SK-N-MC (cell line): ENCODE data around the gene CLPSL1.

Experiments
- DNase-seq: peaks from one replicate; pipeline ENCODE4 v3.0.0-alpha.2; 2011; ENCODE audit warnings: low read depth, low spot score
- H3K27ac ChIP-seq: fragments of 200-600 bp; sonication (generic); 2 replicates; pipeline ENCODE4 v1.5.1; 2016; ENCODE audit warnings: mixed run types
- H3K36me3 ChIP-seq: fragments of 200-600 bp; sonication (generic); 2 replicates; pipeline ENCODE4 v1.6.1; 2017; ENCODE audit warnings: antibody characterized with exemption, low read length, mixed read lengths; ENCODE audit not compliant: insufficient read depth
- H3K4me3 ChIP-seq: fragments of 200-600 bp; sonication (generic); 2 replicates; pipeline ENCODE4 v1.5.1; 2016
- H3K9ac ChIP-seq: fragments of 200-600 bp; sonication (generic); 2 replicates; pipeline ENCODE4 v1.8.0; 2017; ENCODE audit warnings: mixed run types, mixed read lengths; ENCODE audit not compliant: insufficient read length
- H3K9me3 ChIP-seq: fragments of 200-600 bp; sonication (generic); 2 replicates; pipeline ENCODE4 v1.6.1; 2017; ENCODE audit warnings: low read depth, mild to moderate bottlenecking, antibody characterized with exemption, low read length, moderate library complexity, mixed read lengths
- EZH2 ChIP-seq: fragments of 200-600 bp; sonication (generic); IDR thresholded peaks from one replicate; pipeline ENCODE4 v1.6.1; 2017; ENCODE audit warnings: antibody characterized with exemption
- FOXP2 ChIP-seq: optimal IDR thresholded peaks from 2 replicates; pipeline ENCODE3; 2011; ENCODE audit warnings: mild to moderate bottlenecking, moderate library complexity; ENCODE audit not compliant: insufficient read depth; ENCODE audit errors: extremely low read length, control extremely low read depth
- POLR2AphosphoS5 ChIP-seq: IDR thresholded peaks from 2 replicates; pipeline ENCODE4 v1.6.1; 2012; ENCODE audit warnings: mild to moderate bottlenecking, low read depth, low read length, borderline replicate concordance

Gene CLPSL1

DNA sequence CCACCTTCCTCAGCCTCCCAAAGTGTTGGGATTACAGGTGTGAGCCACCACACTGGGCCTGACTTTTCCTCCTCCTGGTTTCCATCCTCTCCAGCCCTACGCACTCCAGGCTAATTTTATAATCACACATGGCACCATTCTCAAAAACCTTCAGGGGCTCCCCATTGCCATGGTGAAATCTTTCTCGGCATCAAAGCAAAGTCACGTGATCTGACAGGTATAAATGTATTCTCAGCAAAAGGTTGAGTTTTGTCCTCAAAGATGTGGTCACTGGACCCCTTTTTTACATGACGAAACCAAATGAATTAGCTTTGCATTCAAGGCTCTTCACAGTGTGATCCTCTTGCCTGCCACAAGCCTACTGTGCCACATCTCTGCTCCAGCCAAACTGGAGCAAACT, 28.5 kb upstream of the CLPSL1 start:
- H3K27ac ChIP-seq = no peak overlapping the region
- no peak for DNase-seq
- H3K9ac ChIP-seq = no peak overlapping the region
- H3K9me3 ChIP-seq = no peaks in the 10 kb centered on the region
- H3K4me3 ChIP-seq = no peak overlapping the region
- H3K36me3 ChIP-seq = no peaks in the 10 kb centered on the region
- no peak for TF ChIP-seq POLR2AphosphoS5
- no peak for TF ChIP-seq FOXP2
- TF ChIP-seq EZH2 = no peak

DNA sequence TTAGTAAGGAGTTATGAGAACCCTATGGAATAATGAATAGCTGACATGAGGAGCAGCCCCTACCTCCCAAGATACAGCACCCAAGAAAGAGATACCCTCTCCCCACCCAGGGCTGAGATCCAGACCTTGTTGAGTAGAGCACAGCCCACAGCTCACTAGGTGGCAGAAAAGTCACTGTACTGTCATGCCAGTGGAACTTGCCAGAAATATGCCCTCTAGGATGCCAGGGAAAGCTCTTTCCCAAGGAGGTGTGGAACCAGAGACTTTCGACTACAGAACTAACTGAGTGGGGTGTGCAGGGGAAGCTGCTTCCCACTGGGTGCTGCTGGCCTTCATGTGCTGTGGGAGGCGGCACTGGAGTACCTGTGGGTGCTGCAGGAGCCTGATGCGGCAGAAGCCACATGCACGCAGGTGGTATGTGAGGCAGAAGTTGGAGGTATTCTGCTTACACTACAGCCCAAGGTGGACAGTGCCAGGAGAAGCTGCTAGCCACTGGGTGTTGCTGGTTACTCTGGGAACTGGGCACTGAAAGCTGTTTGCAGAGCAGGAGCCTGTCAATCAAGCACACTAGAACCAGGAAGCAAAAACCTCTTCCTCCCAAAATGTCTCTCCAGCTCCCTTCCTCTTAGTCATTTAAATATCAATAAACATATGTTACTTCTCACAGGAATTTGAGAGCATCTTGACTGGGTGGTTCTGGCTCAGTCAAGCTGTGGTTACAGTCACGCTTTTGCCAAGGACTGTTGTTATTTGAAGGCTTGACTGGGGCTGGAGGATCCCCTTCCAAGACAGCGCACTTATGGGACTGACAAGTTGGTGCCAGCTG, 26.2 kb upstream of the CLPSL1 start:
- TF ChIP-seq POLR2AphosphoS5 = no peak
- TF ChIP-seq FOXP2 = no peak
- TF ChIP-seq EZH2 = no peak
- Histone ChIP-seq H3K27ac (no peak overlapping the region), H3K9me3 (no peaks in the 10 kb centered on the region), H3K36me3 (no peaks in the 10 kb centered on the region), H3K9ac (no peak overlapping the region), H3K4me3 (no peak overlapping the region)
- DNase-seq = no peak

DNA sequence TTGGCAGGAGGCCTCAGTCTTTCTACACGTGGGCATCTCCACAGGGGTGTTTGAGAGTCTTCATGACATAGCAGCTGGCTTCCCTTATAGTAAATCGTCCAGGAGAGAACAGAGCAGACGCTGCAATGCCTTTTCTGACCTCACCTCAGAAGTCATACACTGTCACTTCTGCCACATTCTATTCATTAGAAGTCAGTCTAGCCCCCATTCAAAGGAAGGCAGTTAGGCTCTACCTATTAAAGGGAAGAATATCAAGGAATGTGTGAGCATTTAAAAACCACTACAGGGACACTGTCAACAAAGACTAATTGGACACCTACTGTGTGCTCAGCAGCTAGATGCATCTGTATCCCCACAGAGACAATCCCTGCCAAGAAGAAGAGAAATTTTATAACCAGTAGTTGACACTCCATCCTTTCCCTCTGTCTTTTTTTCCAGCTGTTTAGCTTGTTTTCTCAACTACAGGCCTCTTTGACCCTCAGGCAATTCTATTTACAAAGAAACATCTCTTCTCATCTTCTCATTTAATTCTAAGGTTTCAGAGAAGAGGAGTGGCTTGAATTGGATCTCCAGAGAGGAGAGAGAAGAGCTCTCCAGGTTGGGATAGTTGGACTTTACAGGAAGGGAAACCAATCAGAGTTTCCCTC, 25.4 kb upstream of the CLPSL1 start:
- Histone ChIP-seq H3K27ac (no peak overlapping the region), H3K4me3 (no peak overlapping the region), H3K36me3 (no peaks in the 10 kb centered on the region), H3K9me3 (no peaks in the 10 kb centered on the region), H3K9ac (no peak overlapping the region)
- no peak for TF ChIP-seq POLR2AphosphoS5
- TF ChIP-seq FOXP2 = no peak
- no peak for TF ChIP-seq EZH2
- DNase-seq = no peak

DNA sequence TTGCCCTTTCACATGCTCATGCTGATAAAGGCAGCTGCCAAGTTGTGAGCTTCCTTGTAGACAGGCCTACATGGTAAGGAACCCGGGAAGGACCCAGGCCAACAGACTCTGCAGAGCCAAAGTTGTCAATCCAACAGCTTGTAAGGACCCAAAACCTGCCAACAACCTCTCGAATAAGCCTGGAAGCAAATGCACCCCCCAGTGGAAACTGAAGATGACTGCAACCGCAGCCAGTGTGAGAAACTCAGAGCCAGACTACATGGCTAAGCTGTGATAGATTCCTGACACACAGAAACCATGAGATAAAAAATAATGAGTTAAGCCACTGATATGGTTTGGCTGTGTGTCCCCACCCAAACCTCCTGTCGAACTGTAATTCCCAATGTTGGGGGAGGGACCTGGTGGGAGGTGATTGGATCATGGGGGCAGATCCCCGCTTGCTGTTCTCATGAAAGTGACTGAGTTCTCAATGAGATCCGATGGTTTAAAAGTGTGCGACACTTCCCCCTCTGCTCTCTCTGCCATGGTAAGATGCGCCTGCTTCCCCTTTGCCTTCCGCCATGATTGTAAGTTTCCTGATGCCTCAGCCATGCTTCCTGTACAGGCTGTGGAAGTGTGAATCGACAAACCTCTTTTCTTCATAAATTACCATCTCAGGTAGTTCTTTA, 23.2 kb upstream of the CLPSL1 start:
- no peak for DNase-seq
- H3K27ac ChIP-seq = no peak overlapping the region
- H3K9me3 ChIP-seq = no peaks in the 10 kb centered on the region
- H3K9ac ChIP-seq = no peak overlapping the region
- no peak overlapping the region for H3K4me3 ChIP-seq
- no peaks in the 10 kb centered on the region for H3K36me3 ChIP-seq
- no peak for TF ChIP-seq EZH2
- no peak for TF ChIP-seq FOXP2
- no peak for TF ChIP-seq POLR2AphosphoS5

DNA sequence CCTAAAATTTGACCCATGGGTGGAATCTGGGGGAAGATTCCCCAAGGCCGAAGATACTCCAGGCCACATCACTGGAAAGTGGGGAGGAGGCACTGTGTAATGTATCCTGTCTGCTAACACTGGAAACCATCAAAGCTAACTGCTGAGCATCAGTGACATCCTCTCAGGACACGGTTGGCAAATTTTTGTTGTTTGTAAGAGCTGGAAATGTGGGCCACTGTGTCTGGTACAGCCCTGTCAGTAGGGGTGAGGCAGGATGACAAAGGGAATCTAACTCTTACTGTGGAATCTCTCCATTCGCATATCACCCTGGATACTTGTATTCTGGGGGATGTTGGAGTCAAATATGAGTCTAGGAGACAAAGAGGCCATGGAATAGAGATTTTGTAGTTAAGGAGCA, 21.4 kb upstream of the CLPSL1 start:
- Histone ChIP-seq H3K36me3 (no peaks in the 10 kb centered on the region), H3K27ac (no peak overlapping the region), H3K9me3 (no peaks in the 10 kb centered on the region), H3K4me3 (no peak overlapping the region), H3K9ac (no peak overlapping the region)
- no peak for TF ChIP-seq EZH2
- no peak for TF ChIP-seq FOXP2
- no peak for TF ChIP-seq POLR2AphosphoS5
- no peak for DNase-seq

DNA sequence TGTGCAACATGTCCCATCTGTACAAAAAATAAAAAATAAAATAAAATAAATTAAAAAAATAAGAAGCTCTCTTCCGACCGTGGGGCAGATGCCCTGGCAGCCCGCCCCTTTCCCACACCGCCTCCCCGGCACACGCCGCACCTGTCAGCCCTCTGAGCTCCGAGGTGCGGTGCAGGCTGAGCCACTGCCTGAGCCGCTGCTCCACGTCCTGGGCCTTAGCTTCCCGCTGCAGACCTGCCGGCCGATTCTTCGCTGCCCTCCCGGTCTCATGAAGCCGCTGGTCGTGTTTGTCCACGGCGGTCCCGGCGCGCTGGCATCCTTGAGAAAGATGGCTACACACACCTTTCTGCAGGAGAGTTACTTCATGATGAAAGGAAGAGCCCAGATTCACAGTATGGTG, 15.1 kb upstream of the CLPSL1 start:
- Histone ChIP-seq H3K4me3 (no peak overlapping the region), H3K9me3 (no peaks in the 10 kb centered on the region), H3K9ac (no peak overlapping the region), H3K36me3 (no peaks in the 10 kb centered on the region), H3K27ac (no peak overlapping the region)
- TF ChIP-seq EZH2 (no peak), FOXP2 (no peak), POLR2AphosphoS5 (no peak)
- no peak for DNase-seq

DNA sequence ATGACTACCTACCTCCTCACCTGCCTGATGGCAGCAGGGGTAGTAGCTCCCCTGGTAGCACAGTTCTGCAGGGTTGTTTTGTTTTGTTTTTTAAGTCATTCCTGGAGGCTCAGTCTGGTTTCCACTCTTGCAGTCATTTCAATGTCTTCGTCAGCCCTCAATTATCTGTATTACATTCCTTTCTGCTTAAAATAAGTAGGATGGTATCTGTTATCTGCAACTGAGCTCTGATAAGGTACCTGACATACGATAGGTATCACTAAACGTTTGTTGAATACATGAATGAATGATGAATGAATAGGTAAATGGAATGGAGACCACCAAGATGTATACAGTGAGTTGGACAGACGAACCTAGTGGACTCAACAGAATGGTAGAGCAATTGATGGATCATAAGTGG, 11.6 kb upstream of the CLPSL1 start:
- TF ChIP-seq FOXP2 (no peak), POLR2AphosphoS5 (no peak), EZH2 (no peak)
- H3K36me3 ChIP-seq = no peaks in the 10 kb centered on the region
- no peak overlapping the region for H3K4me3 ChIP-seq
- no peak overlapping the region for H3K27ac ChIP-seq
- H3K9me3 ChIP-seq = no peaks in the 10 kb centered on the region
- no peak overlapping the region for H3K9ac ChIP-seq
- DNase-seq = no peak

DNA sequence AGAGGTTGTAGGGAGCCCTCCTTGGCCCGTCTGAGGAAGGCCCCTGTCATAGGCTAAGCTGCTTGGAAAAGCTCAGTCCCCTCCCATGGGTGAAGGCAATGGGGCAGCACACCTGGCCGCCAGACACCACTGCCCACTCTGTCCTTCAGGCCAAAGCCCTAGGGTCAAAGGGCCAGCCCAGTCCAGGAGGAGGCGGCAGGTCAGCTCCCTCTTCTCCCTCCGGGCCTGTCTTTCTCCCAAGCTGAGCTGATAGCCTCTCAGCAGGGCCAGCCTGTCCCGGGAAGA, 9.5 kb upstream of the CLPSL1 start:
- TF ChIP-seq FOXP2 (no peak), EZH2 (no peak), POLR2AphosphoS5 (no peak)
- Histone ChIP-seq H3K9ac (no peak overlapping the region), H3K4me3 (no peak overlapping the region), H3K27ac (no peak overlapping the region), H3K9me3 (no peaks in the 10 kb centered on the region), H3K36me3 (no peaks in the 10 kb centered on the region)
- no peak for DNase-seq
